PC-3 (cell line): Measurements from ENCODE around the gene MAP3K9.

ENCODE experiments used
- EZH2phosphoT487 ChIP-seq: fragments of 300-600 bp; sonication (generic); IDR thresholded peaks from 2 replicates; pipeline ENCODE4 v1.6.1; 2018; ENCODE audit warnings: mild to moderate bottlenecking, antibody characterized with exemption, low read length, borderline replicate concordance
- TF ChIP-seq, protein P1 (sequence below): fragments of 300-600 bp; sonication (generic); conservative IDR thresholded peaks from 2 replicates; pipeline ENCODE4 v1.5.1; 2017; ENCODE audit warnings: antibody characterized with exemption, low read depth, mild to moderate bottlenecking, low read length

GRCh38 chr14:70748422-70748821, 60.9 kb downstream of the MAP3K9 start:
- TF ChIP-seq, protein P1, sequence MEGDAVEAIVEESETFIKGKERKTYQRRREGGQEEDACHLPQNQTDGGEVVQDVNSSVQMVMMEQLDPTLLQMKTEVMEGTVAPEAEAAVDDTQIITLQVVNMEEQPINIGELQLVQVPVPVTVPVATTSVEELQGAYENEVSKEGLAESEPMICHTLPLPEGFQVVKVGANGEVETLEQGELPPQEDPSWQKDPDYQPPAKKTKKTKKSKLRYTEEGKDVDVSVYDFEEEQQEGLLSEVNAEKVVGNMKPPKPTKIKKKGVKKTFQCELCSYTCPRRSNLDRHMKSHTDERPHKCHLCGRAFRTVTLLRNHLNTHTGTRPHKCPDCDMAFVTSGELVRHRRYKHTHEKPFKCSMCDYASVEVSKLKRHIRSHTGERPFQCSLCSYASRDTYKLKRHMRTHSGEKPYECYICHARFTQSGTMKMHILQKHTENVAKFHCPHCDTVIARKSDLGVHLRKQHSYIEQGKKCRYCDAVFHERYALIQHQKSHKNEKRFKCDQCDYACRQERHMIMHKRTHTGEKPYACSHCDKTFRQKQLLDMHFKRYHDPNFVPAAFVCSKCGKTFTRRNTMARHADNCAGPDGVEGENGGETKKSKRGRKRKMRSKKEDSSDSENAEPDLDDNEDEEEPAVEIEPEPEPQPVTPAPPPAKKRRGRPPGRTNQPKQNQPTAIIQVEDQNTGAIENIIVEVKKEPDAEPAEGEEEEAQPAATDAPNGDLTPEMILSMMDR = no peak
- TF ChIP-seq EZH2phosphoT487 = no peak
